SK-N-SH (cell line): ENCODE data around the gene ZSCAN9. TPM values are rescaled to one million over a fixed set of nuclear protein-coding genes. Genes with fewer than 3 reads are reported as not detected.

Experiments used
- CHD2 ChIP-seq: fragments of 150-350 bp; IDR thresholded peaks from 2 replicates; pipeline ENCODE4 v1.6.1; 2018; ENCODE audit warnings: low read length; ENCODE audit not compliant: partially characterized antibody
- ELF1 ChIP-seq: IDR thresholded peaks from 2 replicates; pipeline ENCODE4 v1.4.0; 2012
- EP300 ChIP-seq, 2 experiments: IDR thresholded peaks; 2 replicates each; pipeline versions ENCODE4 v1.4.0 to v1.6.1; 2012; ENCODE audit warnings: borderline replicate concordance in 1 of 2, low read depth in 1 of 2, low read length in 1 of 2
- EZH2phosphoT487 ChIP-seq: fragments of 200-600 bp; sonication (generic); IDR thresholded peaks from 2 replicates; pipeline ENCODE4 v1.6.1; 2017; ENCODE audit warnings: low read depth, mixed run types, mild to moderate bottlenecking, antibody characterized with exemption, moderate library complexity, borderline replicate concordance
- GABPA ChIP-seq: IDR thresholded peaks from 2 replicates; pipeline ENCODE4 v1.4.0; 2012; ENCODE audit warnings: low read depth, mild to moderate bottlenecking
- JUND ChIP-seq: IDR thresholded peaks from 2 replicates; pipeline ENCODE4 v1.4.0; 2012
- MXI1 ChIP-seq: IDR thresholded peaks from 2 replicates; pipeline ENCODE4 v1.6.1; 2012; ENCODE audit warnings: mild to moderate bottlenecking, low read depth, low read length, improper control_type of control experiment
- NFIC ChIP-seq: IDR thresholded peaks from 2 replicates; pipeline ENCODE4 v1.4.0; 2012; ENCODE audit warnings: borderline replicate concordance
- POLR2AphosphoS5 ChIP-seq: IDR thresholded peaks from 2 replicates; pipeline ENCODE4 v1.6.1; 2012; ENCODE audit warnings: low read depth, low read length
- RCOR1 ChIP-seq: fragments of 150-350 bp; IDR thresholded peaks from 2 replicates; pipeline ENCODE4 v1.6.1; 2017; ENCODE audit warnings: antibody characterized with exemption, low read length
- RFX5 ChIP-seq: IDR thresholded peaks from 2 replicates; pipeline ENCODE4 v1.6.1; 2012; ENCODE audit warnings: mild to moderate bottlenecking, improper control_type of control experiment, low read length
- SMC3 ChIP-seq: IDR thresholded peaks from 2 replicates; pipeline ENCODE4 v1.6.1; 2012; ENCODE audit warnings: low read depth, low read length, improper control_type of control experiment
- TEAD4 ChIP-seq: IDR thresholded peaks from 2 replicates; pipeline ENCODE4 v1.4.0; 2012; ENCODE audit warnings: mild to moderate bottlenecking, borderline replicate concordance; ENCODE audit not compliant: insufficient read depth
- USF2 ChIP-seq: fragments of 150-350 bp; IDR thresholded peaks from 2 replicates; pipeline ENCODE4 v1.6.1; 2017; ENCODE audit warnings: antibody characterized with exemption, low read length, low read depth, borderline replicate concordance
- ZBTB33 ChIP-seq: IDR thresholded peaks from 2 replicates; pipeline ENCODE4 v1.4.0; 2012; ENCODE audit warnings: low read depth, borderline replicate concordance
- polyA plus RNA-seq, 3 experiments: library from polyadenylated mRNA; depleted of rRNA; stranded (reverse); fragments of >200 nt; gene quantifications; 2 replicates each; pipeline ENCODE4 v1.2.3, GENCODE V29; 2012
- TF ChIP-seq, protein P1 (sequence below): IDR thresholded peaks from 2 replicates; pipeline ENCODE4; 2012
- TF ChIP-seq, protein P2 (sequence below): IDR thresholded peaks from 2 replicates; pipeline ENCODE4 v1.4.0; 2012; ENCODE audit warnings: low read depth
- TF ChIP-seq, protein P3 (sequence below): IDR thresholded peaks from 2 replicates; pipeline ENCODE4 v1.4.0; 2012; ENCODE audit warnings: low read depth, borderline replicate concordance

Gene ZSCAN9
- polyA plus RNA-seq, 1 of the 3 experiments (the other 2 are of a cell fraction), result 13.7 TPM

DNA sequence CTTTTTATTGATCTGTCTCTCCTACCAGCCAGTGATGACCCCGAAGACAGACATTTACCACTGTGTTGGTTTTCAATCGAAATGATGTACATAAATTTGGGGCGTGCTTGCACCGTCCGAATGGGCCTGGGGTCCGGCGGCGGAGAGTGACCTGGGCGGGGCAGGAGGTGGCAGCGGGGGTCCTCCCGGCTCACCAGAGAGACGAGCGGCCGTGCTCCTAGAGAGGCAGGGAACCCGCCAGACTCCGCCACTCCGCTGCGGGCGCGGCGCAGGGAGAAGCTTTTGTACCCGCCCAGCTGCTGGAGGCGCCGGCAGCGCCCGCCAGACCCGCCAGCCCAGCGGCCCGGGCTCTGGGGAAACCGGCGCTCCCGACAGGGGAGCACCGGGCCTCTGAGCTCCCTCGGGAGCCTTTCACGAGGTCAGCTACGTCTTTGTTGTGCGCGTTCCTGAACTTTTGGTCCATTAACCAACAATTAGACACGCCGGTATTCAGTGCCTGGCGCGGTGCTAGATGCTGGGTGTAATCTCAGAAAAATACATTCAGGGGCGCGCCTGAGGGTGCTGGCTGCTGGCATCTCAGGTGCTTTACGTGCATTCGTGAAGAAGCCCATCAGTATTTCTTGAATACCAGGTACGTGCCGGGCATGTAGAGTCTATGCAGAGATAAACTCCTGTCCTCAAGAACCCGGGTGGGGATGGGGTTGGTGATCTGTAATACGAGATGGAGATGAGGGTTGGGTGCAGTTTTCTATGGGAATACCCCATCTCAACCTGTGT, 56.4 kb downstream of the ZSCAN9 start, which contains the start of gene PGBD1 (continued):
- TF ChIP-seq USF2 (no peak), RCOR1 (no peak), CHD2 (no peak), NFIC (no peak), ZBTB33 (no peak), GABPA (peak; percentile 52; the same call in 1 of the 2 replicates), TEAD4 (no peak), POLR2AphosphoS5 (peak; percentile 79), MXI1 (peak; percentile 68; the same call in 1 of the 2 replicates), RFX5 (no peak), JUND (no peak), EP300 (IDR thresholded peaks at IDR 0.05; ENCODE audit: borderline replicate concordance in 1 of 2, low read depth in 1 of 2, low read length in 1 of 2) (no peak), SMC3 (no peak), ELF1 (no peak), EZH2phosphoT487 (no peak)
- TF ChIP-seq, protein P1, sequence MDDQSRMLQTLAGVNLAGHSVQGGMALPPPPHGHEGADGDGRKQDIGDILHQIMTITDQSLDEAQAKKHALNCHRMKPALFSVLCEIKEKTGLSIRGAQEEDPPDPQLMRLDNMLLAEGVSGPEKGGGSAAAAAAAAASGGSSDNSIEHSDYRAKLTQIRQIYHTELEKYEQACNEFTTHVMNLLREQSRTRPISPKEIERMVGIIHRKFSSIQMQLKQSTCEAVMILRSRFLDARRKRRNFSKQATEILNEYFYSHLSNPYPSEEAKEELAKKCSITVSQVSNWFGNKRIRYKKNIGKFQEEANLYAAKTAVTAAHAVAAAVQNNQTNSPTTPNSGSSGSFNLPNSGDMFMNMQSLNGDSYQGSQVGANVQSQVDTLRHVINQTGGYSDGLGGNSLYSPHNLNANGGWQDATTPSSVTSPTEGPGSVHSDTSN, result no peak
- TF ChIP-seq, protein P2, sequence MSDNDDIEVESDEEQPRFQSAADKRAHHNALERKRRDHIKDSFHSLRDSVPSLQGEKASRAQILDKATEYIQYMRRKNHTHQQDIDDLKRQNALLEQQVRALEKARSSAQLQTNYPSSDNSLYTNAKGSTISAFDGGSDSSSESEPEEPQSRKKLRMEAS, result peak; percentile 30; the same call in 1 of the 2 replicates
- TF ChIP-seq, protein P3, sequence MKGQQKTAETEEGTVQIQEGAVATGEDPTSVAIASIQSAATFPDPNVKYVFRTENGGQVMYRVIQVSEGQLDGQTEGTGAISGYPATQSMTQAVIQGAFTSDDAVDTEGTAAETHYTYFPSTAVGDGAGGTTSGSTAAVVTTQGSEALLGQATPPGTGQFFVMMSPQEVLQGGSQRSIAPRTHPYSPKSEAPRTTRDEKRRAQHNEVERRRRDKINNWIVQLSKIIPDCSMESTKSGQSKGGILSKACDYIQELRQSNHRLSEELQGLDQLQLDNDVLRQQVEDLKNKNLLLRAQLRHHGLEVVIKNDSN, result no peak
